GM12872 (cell line): Measurements from ENCODE around the gene UBXN7.

ENCODE experiments used
- CTCF ChIP-seq: IDR thresholded peaks from 3 replicates; pipeline ENCODE4 v1.5.1; 2011; ENCODE audit warnings: low read depth, mild to moderate bottlenecking, low read length, moderate library complexity; ENCODE audit not compliant: insufficient read depth

UBXN7 gene

GRCh38 chr3:196457470-196457869, 25.2 kb upstream of the UBXN7 start:
- TF ChIP-seq CTCF: 0 out of 3 replicates have a peak, but pooled peaks have one; percentile 15

GRCh38 chr3:196454935-196455334, 22.7 kb upstream of the UBXN7 start:
- no peak for TF ChIP-seq CTCF

- TF ChIP-seq CTCF: peak; percentile 46; the same call in 2 of the 3 replicates
These were observed 13.2 kb upstream of the UBXN7 start for GRCh38 chr3:196445391-196445790.

- TF ChIP-seq CTCF: no peak
These were observed 12.3 kb upstream of the UBXN7 start for GRCh38 chr3:196444500-196444894.

- no peak for TF ChIP-seq CTCF
These were observed 8.5 kb upstream of the UBXN7 start for GRCh38 chr3:196440696-196441095.

GRCh38 chr3:196440041-196440537, 7.9 kb upstream of the UBXN7 start:
- no peak for TF ChIP-seq CTCF

- TF ChIP-seq CTCF: no peak
These were observed 768 bp downstream of the UBXN7 start for GRCh38 chr3:196431181-196432136.
